DMS53 (cell line): Measurements from ENCODE around the gene N4BP3.
"Not testable (repeated sequence)": the region's sequence is repeated elsewhere in the genome, so short reads cannot be mapped to it uniquely, and the experiment has no call there.

Experiments used
- DNase-seq: peaks from one replicate; lab custom pipeline; 2025; lab: John Stamatoyannopoulos, UW

N4BP3 gene

DNA sequence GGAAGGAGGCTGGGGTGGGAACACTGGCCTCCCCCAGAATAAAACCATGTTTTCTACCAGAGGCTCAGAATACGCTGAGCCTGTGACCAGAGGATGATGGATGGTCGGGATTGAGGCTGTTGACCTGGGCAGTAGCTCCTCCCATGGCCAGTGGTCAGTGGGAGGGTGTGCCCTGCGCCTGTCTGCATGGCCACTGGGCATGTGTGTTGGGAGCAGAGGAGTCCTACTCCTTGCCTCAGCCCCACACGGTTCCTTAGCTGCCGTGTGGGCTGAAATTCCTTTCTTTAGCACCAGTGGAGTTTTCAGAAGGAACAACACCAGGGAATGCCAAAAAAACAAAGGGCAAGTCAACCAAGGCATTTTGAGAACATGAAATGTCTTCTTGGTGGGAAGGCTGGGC, 9.0 kb downstream of the N4BP3 start:
- DNase-seq = no peak

DNA sequence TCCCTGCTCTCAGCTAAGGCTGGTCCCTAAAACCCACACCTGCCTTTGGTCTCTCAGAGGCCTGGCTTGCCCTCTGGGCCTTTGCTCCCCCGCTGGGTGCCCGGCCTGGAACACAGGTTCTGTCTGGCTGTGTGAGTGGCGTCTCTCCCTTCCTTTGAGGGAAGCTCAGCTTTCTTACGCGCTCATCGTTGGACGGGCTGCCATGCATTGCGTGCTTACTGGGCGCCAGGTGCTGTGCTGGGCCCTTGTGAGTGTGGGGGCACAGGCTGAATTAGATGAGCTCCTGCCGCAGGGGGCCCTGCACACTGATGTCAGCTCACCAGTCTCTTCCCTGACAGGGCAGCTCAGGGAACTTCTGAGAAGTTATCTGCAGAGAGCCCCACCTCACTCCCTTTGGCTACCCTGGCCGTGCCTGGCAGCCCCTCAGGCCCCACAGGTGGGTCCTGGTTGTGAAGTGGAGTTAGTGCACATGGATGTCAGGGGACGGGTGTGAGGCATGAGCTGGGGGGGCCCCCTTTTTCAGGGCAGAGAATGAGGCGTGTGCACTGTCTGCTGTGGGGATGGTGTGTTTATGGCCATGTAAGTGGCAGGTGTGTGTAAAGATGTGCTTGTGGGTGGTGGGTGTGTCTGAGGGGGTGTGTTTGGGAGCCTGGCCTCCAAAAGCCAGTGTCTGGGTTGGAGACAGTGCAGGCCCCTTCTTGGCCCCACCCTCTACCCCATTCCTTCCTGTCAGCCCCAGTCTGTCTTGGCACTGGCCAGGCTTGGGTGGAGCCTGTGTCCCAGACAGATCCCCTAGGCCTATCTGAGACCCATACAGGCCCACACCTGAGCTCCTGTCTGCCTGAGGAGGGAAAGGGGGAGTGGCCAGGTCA, 10.0 kb downstream of the N4BP3 start:
- DNase-seq = no peak

DNA sequence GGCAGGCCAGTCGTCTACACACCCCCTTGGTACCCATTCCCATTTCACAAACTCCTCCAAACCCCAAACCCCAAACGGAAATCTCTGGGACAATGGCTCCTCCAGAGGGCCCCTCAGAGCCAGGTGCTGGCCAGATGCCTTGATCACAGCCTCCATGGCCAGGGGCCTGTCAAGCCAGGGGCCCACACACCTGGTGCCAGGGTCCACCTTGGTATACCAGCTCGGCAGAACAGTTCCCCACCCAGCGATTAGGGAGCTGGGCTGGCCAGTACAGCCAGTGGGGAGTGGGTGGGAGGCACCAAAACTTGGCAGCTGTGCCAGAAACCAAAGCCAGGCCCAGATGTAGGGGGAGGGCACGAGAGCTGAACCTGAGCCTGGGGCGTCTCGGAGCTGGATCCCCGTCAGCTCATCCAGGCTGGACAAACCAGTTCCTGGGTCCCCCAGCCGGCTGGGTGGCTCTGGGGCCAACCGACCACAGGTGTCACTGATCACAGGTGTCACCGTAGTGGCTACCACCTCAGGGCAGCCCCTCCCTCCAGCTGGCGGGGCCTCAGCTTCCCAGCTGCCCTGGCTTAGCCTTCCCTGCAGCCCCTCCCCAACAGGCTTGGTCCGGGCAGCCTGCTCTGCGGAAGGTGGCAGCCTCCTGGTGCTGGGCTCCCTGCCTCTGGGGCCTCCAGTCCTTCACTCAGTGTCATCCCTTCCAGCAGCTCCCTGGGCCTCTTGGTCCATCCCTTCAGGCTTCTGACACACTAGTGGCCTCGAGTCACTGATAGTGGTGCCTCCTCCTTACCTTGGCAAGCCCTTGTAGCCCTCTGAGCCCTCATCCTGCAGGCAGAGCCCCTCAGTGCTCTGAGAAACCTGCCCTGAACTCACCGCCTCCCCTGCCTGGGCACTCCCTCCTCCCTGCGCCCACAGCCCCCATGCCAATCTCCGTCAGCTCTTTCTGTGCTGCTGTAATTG, 10.9 kb downstream of the N4BP3 start:
- DNase-seq = peak; percentile 39

DNA sequence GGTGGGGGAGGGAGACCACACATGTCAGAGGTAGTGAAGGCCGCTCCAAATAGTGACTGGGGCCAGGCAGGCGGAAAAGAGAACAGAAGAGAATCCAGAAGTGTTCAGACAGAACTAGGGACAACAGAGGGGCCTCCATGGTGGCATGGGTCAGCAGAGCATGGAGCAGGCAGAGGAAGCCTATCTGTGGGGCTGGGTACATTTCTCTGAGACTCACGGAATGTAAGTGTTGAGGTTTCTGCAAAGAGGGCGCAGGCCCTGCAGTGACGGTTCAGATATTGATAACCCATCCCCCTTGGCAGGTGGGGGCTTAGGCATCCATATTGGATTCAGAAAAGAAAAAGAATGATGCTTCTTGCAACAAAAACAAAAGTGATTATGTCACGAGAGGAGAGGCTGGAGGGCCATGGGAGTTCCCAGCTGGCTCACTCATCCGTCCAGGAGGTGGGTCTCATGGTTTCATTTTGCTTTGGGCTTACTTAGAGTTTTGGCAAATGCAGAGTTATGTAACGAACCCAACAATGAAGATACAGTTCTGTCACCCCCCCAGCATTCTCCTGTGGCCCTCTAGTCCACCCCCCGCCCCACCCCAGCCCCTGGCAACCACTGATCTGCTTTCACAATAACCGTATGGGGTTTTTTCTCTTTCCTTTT, 12.0 kb downstream of the N4BP3 start:
- DNase-seq = no peak

DNA sequence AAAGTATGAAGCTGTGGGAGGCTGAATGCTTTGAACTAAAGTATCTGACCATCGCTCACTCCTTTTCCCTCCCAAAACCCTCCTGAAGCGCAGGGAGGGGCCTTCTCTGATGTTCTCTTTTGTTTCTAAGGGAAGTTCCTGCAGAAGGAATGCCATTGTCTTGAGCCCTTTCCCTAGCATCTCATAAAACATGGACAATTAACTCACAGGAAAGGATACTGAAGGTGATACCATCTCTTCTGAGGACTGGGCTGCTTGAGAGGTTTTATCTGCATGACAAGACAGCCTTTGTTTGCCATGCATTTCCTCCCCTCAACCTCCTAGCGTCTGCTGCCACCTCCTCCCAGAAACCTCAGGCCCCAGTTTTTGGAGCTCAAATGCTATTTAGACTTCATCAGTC, 13.2 kb downstream of the N4BP3 start:
- DNase-seq = no peak

DNA sequence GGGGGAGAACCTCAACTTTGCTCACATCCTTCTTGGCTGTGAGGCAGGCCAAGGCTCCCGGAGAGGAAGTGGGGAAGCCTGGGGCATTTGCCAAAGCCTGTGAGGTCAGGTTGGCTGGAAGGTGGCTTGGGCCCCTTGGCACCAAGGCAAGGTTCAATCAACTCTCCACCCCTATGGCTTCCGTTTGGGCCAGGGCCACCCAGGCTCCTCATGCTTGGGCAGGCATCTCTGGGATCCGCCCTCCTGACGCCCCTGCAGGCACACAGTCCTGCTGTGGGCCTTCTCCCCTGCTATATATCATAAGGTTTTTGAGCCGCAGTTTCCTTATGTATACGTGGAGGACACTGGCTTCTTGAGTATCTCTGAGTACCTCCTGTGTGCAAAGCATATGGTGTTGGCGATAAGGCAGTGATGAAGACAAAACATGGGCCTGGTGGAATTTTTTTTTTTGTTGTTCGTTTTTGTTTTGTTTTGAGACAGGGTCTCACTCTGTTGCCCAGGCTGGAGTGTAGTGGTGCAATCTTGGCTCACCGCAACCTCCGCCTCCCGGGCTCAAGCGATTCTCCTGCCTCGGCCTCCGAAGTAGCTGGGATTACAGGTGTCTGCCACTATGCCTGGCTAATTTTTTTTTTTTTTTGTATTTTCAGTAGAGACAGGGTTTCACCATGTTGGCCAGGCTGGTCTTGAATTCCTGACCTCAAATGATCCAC, 14.1 kb downstream of the N4BP3 start:
- not testable (repeated sequence) for DNase-seq

DNA sequence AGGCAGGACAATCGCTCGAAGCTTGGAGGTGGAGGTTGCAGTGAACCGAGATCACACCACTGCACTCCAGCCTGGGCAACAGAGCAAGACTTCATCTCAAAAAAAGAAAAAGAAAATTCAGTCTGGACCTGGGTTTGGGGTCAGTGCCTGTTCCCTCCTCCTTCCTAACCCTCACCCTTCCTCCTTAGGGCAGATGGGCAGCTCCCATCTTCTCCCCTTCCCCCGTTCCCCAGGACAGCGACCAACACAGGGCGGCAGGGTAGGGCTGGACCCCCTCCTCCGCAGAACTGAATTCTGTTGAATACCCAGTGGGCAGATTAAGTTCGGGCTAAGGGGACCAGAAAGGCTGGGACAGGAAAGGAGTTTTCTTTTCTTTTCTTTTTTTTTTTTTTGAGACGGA, 16.0 kb downstream of the N4BP3 start:
- DNase-seq = no peak

DNA sequence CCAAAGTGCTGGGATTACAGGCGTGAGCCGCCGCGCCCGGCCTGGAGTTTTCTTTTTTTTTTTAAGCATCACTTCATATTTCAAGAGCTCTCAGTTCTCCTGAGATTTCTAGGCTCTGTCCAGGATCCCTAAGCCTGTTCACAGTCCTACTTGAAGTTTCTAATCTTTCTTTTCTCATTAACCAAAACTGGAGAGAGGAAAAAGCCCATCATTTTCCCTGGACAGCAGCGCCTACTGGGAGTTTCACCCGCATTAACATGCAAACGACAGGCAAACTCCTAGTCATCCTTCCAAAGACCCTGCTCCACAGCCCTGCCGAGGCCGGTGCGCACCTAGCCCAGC, 16.9 kb downstream of the N4BP3 start:
- not testable (repeated sequence) for DNase-seq

DNA sequence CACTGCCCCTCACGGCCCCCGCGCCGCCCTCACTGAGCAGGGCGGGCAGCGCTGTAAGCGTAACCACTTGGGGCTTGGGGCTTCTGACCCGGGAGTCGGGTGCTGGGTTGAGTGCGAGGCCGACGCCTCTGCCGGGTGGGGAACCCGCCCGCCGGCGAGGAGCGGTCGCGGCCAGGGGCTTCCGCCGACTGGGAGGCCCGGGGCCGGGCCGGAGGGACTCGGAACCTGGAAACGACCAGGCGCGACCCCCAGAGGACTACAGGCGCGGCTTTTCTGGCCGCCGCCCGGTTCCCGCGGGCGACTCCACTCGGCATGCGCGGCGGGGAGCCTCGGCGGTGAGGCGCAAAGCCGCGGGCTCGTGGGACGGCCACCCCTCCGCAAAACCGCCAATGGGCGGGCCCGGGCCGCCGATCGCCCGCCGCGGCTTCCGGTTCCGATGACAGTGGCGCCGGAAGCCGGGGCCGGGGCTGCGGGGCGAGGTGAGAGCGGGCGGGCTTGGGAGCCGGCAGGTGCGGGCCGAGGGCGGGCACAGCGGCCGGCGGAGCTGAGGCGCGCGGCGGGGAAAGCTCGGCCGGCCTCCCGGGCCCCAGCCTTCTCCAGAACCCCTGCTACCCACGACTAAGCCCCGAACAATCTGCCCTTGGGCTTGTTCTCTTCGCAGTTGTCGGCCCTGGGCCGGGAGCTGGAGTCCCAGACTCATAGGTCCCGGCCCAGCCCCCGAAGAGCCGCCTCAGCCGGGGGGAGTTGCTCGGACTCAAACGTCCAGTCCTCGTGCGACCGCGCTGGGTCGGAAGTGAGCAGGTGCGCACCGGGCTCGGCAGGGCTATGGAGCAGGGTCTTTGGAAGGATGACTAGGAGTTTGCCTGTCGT, 17.5 kb downstream of the N4BP3 start, which contains the start of gene RMND5B:
RMND5B (plus strand) TSS at position 439 of the 870 bp plus-strand sequence. CDS start 7,106 bp downstream, outside the sequence.
- peak; percentile 97 for DNase-seq

DNA sequence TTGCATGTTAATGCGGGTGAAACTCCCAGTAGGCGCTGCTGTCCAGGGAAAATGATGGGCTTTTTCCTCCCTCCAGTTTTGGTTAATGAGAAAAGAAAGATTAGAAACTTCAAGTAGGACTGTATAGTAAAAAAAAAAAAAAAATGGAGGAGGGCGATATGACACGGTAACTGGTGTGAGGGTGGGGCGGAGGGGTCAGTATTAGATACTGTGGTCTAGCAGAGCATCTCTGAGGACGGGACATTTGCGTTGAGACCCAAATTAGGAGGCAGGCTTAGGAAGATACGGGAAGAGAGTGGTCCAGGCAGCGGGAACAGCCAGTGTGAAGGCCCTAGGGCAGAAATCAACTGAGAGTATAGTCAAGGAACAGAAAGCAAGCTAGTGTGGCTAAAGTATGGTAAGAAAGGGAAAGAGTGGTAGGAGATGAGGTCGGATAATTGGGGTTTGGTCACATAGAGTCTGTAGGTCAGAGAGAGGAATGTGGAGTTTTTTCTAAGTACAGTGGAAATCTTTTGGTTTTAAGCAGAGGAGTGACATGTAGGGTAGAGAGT, 18.2 kb downstream of the N4BP3 start:
- DNase-seq = no peak

DNA sequence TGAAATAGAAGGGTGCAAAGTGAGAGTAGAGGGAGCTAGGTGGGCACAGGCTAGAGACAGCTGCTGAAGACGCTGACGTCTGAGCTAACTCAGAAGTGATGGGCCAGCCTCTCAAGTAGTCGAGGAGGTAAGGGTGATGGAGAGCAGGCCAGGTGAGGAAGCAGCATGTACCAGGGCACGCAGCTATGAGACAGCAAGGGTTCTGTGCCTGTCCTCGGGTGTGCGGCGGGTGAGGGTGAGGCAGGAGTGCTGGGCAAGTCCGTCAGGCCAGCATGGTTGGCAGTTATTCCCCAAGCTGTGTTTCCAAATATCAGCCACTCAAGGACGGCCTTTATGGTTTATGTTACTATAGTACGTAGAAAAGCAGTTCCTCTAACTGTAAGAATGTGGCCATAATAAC, 23.7 kb downstream of the N4BP3 start:
- no peak for DNase-seq

DNA sequence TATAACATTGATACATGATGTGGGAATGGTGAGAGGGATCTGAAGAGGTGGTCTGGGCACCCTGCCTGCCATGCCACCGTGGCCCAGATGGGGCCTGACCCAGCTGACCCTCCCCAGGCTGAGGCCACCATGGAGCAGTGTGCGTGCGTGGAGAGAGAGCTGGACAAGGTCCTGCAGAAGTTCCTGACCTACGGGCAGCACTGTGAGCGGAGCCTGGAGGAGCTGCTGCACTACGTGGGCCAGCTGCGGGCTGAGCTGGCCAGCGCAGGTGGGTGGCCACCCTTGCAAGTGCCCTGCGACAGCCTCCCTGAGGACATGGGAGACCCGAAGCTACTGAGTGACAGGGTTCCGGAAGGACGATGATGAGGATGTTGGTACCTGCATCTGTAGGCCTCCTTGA, 24.7 kb downstream of the N4BP3 start:
- no peak for DNase-seq

DNA sequence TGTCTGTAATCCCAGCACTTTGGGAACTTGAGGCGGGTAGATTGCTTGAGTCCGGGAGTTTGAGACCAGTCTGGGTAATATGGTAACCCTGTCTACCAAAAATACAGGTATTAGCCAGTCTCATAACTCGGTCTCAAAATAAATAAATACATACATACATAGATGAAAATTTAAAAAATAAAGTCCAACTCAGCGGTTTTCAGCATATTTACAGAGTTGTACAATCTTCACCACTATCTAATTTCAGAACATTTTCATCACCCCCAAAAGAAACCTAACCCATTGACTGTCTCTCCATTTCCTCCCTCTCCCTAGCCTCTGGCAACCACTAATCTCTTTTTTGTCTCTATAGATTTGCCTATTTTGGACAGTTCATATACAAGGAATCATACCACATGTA, 28.2 kb downstream of the N4BP3 start:
- DNase-seq = no peak

DNA sequence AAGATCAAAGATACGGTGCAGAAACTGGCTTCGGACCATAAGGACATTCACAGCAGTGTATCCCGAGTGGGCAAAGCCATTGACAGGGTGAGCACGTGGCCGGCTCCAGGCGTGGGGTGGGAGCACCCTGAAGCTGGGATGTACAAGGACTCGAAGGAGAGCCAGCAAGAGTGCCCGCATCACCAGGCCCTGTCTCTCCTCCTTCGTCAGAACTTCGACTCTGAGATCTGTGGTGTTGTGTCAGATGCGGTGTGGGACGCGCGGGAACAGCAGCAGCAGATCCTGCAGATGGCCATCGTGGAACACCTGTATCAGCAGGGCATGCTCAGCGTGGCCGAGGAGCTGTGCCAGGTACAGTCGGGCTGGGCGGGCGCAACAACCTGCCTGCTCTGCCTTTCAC, 29.3 kb downstream of the N4BP3 start:
- no peak for DNase-seq

DNA sequence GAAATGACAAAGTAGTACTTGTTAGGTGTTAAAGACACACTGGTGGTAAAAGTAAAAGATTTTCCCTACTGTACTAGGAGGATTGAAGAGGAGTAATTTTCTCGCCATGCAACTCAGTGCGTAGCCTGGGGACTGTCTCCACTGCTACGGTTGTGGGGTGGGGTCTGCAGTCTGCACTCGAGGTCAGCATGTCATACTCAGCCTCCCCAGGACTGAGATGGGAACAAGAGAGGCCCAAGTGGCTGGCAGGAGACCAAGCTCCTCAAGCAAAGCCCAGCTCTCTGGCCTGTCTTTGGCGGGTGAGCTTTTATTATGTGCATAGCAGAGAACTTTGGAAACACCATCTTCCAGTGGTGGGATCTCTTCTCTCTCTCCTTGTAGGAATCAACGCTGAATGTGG, 29.9 kb downstream of the N4BP3 start:
- DNase-seq = no peak

DNA sequence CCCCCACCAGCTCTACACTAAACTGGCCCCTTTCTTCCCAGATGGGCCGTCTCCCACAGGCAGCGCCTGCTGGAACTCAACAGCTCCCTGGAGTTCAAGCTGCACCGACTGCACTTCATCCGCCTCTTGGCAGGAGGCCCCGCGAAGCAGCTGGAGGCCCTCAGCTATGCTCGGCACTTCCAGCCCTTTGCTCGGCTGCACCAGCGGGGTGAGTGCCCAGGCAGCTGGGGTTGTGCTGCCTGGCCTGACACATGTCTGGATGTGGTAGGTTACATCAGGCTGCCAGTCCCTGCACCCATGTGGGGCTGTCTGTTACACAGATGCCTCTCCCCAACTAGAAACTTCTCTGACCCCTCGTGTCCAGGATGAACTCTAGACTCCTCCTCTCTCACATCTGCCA, 30.6 kb downstream of the N4BP3 start:
- DNase-seq = peak; percentile 38

DNA sequence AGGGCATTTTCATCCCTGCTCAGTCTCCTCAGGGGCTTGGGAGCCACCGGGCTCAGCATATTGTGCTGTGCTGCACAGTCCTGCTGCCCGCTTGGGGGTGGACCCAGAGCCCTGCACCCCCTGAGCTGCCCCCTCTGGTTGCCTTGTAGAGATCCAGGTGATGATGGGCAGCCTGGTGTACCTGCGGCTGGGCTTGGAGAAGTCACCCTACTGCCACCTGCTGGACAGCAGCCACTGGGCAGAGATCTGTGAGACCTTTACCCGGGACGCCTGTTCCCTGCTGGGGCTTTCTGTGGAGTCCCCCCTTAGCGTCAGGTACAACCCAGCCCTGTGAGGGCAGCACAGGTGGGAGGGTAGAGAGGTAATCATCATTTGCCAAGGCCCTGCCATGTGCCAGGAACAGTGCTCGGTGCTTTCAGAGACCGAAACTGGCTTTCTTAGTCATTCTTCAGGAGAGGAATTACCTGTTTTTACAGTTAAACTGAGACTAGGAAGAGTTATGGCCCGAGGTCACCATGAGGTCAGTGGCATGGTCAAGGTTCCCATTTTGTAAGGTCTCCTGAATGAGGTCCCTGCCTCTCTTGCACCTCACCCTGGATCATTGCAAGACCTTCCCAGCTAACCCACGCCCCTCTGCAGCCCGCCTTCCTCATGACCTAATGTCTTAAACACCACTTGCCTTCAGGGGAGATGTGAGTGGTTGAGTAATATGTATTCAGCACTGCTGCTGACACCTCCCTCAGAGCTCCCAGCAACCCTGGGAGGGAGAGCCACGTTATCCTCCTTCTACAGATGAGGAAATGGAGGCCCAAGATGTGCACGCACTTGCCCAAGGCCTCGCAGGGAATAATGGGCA, 32.9 kb downstream of the N4BP3 start:
- DNase-seq = peak; percentile 91

DNA sequence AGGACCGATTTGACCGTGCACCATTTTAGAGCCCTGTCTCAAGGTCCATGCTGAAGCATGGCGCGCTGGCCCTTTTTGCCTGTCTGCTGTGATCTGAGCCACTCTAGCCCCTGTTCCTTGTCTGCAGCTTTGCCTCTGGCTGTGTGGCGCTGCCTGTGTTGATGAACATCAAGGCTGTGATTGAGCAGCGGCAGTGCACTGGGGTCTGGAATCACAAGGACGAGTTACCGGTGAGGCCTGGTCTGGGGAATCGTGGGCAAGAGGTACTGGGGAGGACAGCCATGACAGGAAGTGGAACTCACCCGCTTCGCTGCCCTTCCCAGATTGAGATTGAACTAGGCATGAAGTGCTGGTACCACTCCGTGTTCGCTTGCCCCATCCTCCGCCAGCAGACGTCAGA, 34.1 kb downstream of the N4BP3 start:
- DNase-seq = no peak

DNA sequence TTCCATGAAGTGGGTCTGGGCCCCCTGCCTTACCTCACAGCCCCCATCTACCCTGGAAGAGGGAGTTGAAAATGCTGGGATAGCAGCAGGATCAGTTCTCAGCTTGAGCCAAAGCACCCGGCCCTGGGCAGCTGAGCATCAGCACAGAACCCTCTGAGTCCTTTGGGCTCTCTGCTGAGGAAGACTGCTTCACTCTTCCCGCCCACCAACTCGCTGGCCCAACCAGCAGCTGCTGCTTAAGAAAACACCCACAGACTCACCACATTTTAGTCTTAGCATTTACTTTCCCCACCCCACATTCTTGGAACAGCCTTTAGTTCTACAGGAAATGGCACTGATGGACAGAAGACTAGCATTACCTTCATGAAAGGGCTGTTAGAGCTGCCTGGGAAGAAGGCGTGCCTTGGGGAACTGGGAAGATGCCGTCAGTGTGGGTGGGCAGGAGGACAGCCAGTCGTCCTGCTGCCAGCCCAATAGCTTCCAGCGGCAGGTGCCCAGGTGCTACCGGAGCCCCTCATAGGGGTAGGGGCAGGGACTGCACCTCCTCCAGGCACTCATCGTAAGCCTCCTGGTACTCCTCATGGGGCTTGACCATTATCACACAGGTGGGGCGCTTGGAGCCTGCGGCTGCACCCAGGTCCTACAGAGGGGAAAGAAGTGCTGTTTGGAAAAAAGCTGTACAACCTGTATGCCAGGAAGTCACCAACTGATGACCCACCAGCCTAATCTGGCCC, 36.0 kb downstream of the N4BP3 start:
- no peak for DNase-seq
